T1000 (cell line): Measurements from ENCODE around the gene NR2C2AP.
A peak's percentile ranks its signal among the peaks of the same experiment; 100 is the strongest.
"Not testable (repeated sequence)": the region's sequence is repeated elsewhere in the genome, so short reads cannot be mapped to it uniquely, and the experiment has no call there.

Experiments used
- DNase-seq: peaks from one replicate; lab custom pipeline; 2025; ENCODE audit warnings: mixed read lengths; lab: John Stamatoyannopoulos, UW

NR2C2AP gene

DNA sequence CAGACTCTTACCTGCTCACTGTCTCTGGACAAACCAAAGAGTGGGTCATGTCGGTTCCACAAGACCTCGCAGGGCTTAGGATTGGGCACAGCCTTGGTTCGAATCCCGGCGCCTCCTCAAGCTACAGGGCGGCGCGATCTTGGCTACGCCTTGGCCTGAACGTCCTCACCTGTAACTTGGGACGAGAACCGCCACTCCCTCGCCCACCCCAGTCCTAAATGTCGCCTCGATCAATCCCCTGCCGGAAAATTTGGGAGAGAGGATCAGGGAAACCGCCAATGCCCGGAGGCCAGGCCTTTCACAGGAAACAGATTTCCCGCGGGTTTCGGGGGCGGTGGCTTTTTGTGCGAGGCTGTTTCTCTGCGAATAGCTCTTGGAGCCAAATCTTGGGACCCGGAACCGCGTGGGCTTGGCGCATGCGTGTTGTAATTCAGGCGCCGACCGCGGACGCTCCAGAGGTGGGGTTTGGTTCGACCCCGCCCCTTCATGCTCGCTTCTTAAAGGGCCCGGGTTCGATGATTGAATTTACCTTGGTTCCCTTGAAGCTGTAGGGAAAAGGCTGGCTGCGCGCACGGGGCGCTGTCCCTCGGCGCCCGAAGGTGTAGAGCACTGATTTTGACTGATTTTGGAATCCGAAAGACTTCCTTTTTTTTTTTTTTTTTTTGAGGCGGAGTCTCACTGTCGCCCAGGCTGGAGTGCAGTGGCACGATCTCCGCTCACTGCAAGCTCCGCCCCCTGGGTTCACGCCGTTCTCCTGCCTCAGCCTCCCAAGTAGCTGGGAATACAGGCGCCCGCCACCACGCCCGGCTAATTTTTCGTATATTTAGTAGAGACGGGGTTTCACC lies at the start of gene NR2C2AP:
TSS of gene NR2C2AP (minus strand) at position 403 of the 845 bp plus-strand sequence. CDS start at position 49, 354 bp downstream.
- peak; percentile 81 for DNase-seq

DNA sequence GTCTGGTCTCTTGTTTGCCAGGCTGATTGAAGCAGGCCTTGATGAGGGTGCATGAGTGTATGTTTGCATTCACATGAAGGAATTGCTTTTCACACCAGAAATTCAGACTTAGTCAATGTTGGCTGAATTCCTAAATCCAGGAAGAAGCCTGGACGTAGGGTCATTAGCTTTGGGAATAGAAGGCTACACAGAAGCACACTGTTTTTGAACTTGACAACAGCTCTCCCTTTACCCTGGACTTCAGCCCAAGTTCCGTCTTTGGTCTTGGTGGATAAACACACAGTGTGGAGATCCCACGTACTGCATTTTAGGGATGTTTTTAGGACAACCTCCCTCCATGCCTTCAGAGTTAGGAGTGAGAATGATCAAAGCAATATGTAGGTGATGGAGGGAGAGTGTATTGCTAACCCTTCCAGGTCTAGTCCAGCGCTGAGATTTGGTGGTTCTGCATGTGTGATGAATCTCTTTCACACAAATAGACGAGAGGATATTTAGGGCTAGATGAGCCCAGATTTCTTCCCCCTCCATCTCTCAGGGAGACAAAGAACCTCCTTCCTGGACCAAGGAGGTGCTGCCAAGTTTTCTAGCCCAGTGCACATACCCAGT lies 47.1 kb upstream of the NR2C2AP start:
- DNase-seq = no peak

- DNase-seq = no peak
These were observed 37.3 kb upstream of the NR2C2AP start for GRCh38 chr19:19240476-19240875.

GRCh38 chr19:19239675-19240074 lies 36.5 kb upstream of the NR2C2AP start:
- no peak for DNase-seq

- no peak for DNase-seq
These were observed 35.1 kb upstream of the NR2C2AP start for GRCh38 chr19:19238126-19238894.

GRCh38 chr19:19236173-19236572 lies 33.0 kb upstream of the NR2C2AP start:
- DNase-seq = no peak

GRCh38 chr19:19234220-19234816 lies 31.1 kb upstream of the NR2C2AP start:
- DNase-seq = no peak

DNA sequence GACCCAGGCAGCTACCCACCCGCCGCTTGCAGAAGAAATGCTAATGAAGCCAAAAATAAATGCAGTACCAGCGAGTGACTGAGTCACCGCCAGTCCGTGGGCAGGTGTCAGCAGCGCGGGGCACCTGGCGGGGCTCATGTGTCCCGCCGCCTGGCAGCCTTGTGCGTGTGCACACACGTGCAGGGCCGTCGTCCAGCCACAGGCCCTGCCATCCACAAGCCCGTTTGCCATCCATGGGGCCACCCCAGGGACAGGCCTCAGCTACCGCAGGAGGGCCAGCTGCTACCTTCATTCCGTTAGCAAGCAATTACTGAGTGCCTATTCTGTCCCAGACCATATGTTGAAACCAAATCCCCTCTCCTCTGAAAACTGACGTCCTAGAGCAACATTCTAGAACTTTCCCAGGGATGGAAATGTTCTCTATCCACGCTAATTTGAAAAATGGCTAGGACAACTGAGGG lies 29.1 kb upstream of the NR2C2AP start:
- no peak for DNase-seq

GRCh38 chr19:19230999-19231398 lies 27.8 kb upstream of the NR2C2AP start:
- DNase-seq = no peak

DNA sequence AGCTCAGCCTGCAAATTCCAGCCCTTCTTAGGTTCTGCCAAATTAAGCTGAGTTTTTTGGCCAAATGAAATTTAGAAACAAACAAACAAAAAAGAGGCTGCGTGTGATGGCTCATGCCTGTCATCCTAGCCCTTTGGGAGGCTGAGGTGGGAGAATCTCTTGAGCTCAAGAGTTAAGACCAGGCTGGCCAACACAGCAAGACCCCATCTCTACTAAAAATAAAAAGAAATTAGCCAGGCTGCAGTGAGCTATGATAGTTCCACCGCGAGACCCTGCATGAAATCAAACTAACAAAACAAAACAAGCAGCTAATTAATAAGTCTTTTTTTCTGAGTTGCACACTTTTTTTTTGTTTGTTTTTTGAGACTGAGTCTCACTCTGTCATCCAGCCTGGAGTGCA lies 26.5 kb upstream of the NR2C2AP start:
- no peak for DNase-seq

- DNase-seq = no peak
These were observed 24.0 kb upstream of the NR2C2AP start for GRCh38 chr19:19227217-19227616.

GRCh38 chr19:19226663-19227062 lies 23.4 kb upstream of the NR2C2AP start:
- no peak for DNase-seq

GRCh38 chr19:19226204-19226603 lies 23.0 kb upstream of the NR2C2AP start:
- no peak for DNase-seq

DNA sequence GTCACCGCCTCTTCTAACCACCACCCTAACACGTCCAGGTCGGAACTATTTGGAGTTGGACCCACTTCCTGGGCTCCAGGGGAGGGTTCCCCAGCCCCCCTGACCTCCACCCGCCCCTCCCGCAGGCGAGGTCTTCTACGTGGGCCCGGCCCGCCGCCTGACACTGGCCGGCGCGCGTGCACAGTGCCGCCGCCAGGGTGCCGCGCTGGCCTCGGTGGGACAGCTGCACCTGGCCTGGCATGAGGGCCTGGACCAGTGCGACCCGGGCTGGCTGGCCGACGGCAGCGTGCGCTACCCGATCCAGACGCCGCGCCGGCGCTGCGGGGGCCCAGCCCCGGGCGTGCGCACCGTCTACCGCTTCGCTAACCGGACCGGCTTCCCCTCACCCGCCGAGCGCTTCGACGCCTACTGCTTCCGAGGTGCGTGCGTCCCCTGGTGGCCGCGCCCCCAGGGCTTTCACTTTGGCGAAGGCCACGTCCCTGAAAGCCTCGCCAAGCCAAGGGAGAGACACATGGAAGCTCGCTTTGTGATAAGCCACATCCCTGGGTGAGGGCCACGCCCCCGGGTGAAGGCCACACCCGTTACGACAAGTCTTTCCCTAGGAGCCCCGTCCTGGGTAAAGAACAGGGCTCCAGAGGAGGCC lies 21.8 kb upstream of the NR2C2AP start:
- DNase-seq = no peak

DNA sequence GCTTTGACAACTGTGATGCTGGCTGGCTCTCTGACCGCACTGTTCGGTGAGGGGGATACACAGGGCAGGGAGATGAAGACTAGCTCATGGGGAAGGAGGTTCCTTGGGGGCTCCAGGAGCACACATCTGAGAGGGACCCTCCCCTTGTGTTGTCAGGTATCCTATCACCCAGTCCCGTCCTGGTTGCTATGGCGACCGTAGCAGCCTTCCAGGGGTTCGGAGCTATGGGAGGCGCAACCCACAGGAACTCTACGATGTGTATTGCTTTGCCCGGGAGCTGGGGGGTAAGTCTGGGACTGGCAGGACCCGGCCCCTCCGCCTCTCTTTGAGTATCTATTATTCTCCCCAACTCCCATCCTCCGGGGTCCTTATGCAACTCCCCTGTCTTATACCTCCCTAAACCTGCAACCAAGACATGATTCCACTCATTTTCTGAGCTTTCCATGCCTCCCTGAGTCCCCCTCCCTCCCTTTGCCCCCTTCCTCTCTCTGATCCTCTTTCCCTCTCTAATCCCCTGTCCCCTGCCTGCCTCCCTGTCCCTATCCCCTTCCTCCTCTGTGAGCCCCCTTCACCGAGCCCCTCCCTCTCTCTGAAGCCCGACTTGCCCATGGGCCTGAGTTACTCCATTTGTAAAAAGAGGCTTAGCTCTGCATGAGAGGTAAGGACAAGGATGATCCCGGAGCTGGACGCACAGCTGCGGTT lies 21.1 kb upstream of the NR2C2AP start:
- no peak for DNase-seq

DNA sequence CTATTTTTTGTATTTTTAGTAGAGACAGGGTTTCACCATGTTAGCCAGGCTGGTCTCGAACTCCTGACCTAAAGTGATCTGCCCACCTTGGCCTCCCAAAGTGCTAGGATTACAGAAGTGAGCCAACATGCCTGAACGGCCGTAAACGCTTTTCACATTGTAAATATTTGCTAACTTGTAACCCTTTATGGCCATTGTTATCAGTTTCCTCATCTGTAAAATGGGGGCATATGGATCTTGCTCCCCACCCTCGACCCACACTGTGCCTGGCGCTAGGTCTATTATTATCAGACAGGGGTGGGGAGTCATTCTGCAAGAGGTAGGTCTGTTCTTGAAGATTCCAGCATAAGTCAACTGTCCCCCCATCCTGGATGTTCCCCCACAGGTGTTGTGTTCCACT lies 20.4 kb upstream of the NR2C2AP start:
- no peak for DNase-seq

DNA sequence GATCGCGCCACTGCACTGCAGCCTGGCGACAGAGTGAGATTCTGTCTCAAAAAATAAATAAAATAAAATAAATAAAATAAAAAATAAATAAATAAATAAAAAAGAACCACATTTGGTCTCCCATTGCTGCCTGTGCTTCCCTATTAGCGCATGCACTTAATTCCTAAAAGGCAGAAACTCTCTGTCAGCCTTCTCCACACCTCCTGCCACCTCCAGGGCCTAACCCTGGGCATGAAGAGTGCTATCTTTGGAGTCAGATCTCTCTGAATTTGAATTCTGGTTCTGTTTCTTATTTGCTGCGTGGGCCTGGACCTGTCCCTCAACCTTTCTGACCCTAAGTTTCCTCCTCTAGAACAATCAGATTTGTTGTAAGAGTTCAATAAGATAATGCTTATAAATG lies 19.8 kb upstream of the NR2C2AP start:
- no peak for DNase-seq

- not testable (repeated sequence) for DNase-seq
These were observed 17.8 kb upstream of the NR2C2AP start for GRCh38 chr19:19221000-19221399.

DNA sequence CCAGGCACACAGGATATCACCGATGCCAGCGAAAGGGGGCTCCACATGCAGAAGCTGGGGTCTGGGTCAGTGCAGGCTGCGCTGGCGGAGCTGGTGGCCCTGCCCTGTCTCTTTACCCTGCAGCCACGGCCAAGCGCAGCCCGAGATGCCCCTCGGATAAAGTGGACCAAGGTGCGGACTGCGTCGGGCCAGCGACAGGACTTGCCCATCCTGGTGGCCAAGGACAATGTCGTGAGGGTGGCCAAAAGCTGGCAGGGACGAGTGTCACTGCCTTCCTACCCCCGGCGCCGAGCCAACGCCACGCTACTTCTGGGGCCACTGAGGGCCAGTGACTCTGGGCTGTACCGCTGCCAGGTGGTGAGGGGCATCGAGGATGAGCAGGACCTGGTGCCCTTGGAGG lies 15.7 kb upstream of the NR2C2AP start:
- DNase-seq = no peak

DNA sequence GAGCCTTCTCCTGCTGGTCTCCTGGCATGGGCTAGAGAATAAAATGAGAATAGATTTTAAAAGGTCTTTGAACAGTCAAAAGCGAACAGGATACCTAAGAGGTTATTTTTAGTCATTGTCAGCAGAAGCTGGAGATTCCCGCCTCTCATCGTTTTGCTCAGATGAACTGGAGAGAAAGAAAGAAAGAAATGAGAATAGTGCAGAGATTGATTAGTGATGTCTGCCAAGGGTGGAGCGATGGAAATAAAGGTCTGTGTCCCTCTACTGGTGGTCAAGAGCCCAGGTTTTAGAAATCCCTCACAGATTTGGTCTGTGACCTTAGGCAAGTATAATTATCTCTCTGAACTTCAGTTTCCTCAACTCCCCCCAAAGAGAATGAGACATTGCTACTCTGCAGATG lies 13.9 kb upstream of the NR2C2AP start:
- no peak for DNase-seq

- no peak for DNase-seq
These were observed 12.6 kb upstream of the NR2C2AP start for GRCh38 chr19:19215792-19216191.
